ENCODE measurements around the gene LYPD4. TPM values are rescaled to one million over a fixed set of nuclear protein-coding genes. Genes with fewer than 3 reads are reported as not detected.
A peak's percentile ranks its signal among the peaks of the same experiment; 100 is the strongest.

The LYPD4 gene
- polyA plus RNA-seq, 4 donors, result not detected

DNA sequence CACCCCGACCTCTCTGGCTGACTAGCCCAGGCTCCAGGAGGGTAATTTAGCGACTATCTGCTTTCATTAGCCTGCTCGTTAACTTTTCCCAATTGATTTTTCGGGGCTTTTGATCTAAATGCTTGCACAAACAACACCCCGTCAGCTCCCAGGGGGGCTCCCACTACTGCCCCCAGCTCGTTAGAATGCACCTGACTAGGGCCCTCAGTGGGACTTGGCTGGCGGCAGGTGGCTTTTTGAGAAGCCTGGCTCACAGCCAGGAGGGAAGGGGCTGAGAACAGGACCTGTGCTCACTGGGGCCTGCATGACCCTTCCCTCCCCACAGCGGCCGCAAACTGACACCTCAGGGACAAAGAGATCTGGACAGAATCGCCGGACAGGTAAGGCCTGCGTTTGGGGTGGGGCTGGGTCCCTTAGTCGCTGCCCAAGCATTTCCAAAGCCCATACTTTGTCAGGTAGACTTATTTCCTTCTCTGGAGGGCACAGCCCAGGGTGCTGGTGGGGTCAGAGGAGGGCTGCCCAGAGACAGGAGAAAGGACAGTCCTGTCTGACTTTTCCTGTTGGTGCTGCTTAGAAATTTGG is 25.0 kb upstream of the LYPD4 start:
- H3K27me3 ChIP-seq (ENCODE audit: control insufficient read depth in 3 of 3, insufficient read depth in 3 of 3, low read length in 3 of 3), result no peaks in the 10 kb centered on the region
- FAIRE-seq (no peak), DNase-seq (peak in 1 of 2 donors; percentile 41)
- no peaks in the 10 kb centered on the region for H3K9me3 ChIP-seq (ENCODE audit: control insufficient read depth in 2 of 2, insufficient read depth in 1 of 2, low read depth in 1 of 2, low read length in 1 of 2)
- H3K4me3 ChIP-seq (ENCODE audit: low read depth in 1 of 3, low read length in 3 of 3), result no peak overlapping the region
- H3K36me3 ChIP-seq (ENCODE audit: control insufficient read depth in 3 of 3, insufficient read depth in 2 of 3, low read depth in 1 of 3, low read length in 3 of 3), result peaks cover 4 to 83% (median 20%) of the 10 kb centered on the region in 3 donors
- WGBS, 3 donors, result 28 to 61% (median 39%) methylated on average over 13 of the region's 13 CpGs
- H3K4me1 ChIP-seq (ENCODE audit: control insufficient read depth in 3 of 3, insufficient read depth in 2 of 3, low read depth in 1 of 3, low read length in 2 of 3), result peaks cover 5 to 36% (median 9%) of the 10 kb centered on the region in 3 donors
- peak overlapping the region; percentile 18 to 89 (median 43) for H3K27ac ChIP-seq (ENCODE audit: low read depth in 1 of 3, low read length in 2 of 3)

DNA sequence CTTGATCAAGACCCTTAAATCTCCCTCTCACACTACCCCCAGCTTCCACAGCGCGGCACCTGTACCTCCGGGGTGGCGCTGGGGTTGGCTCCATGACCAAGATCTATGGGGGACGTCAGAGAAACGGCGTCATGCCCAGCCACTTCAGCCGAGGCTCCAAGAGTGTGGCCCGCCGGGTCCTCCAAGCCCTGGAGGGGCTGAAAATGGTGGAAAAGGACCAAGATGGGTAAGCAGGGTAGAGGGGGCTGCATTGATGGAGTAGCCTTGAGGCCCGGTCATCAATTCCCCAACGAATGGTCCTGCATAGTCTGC is 24.5 kb upstream of the LYPD4 start:
- no peak overlapping the region for H3K4me3 ChIP-seq (ENCODE audit: low read depth in 1 of 3, low read length in 3 of 3)
- DNase-seq (no peak), FAIRE-seq (no peak)

DNA sequence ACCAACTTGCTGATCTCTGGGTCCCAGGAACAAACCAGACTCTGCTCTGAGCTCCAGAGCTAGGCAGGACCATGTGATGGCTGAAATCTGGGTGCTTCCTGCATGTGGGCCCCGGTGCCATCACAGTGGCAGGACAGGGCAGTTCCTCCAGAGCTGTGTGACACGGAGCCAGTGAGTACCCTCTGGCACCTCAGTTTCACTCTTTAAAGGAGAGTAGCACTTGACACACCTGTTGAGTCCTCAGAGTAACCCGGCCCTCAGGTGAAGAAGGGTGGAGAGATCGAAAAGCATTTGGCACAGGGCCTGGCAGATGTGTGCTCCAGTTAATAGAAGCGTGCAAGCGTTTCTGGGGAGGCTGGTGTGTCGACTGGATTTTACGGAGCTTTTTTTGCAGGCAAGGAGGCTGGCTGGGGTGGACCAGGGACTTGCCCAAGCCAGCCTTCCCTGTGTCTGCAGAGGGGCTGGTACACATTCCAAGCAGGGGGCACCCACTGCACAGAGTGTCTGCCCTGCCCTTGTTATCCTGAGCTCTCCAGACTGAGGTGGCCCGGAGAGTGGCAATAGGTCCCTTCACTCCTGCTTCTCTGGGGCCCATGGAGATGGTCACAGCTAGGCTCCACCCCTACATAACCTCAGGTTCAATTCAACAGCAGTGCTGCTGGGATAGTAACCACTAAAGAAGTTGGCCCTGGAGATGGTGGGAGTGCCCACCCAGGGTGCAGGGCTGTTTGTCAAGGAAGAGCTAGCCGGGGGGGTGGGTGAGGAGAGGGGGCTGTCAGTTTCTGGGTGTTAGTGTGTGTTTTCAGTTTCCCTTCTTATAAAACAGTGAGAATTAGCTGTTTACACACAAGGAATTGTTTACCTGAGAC is 23.9 kb upstream of the LYPD4 start:
- DNase-seq, result peak; percentile 39 to 89
- Histone ChIP-seq H3K9me3 (ENCODE audit: control insufficient read depth in 2 of 2, insufficient read depth in 1 of 2, low read depth in 1 of 2, low read length in 1 of 2) (no peaks in the 10 kb centered on the region), H3K4me3 (ENCODE audit: low read depth in 1 of 3, low read length in 3 of 3) (no peak overlapping the region), H3K27me3 (ENCODE audit: control insufficient read depth in 3 of 3, insufficient read depth in 3 of 3, low read length in 3 of 3) (no peaks in the 10 kb centered on the region), H3K4me1 (ENCODE audit: control insufficient read depth in 3 of 3, insufficient read depth in 2 of 3, low read depth in 1 of 3, low read length in 2 of 3) (peaks cover 5 to 37% (median 11%) of the 10 kb centered on the region in 3 donors), H3K36me3 (ENCODE audit: control insufficient read depth in 3 of 3, insufficient read depth in 2 of 3, low read depth in 1 of 3, low read length in 3 of 3) (peaks cover 7 to 94% (median 25%) of the 10 kb centered on the region in 3 donors), H3K27ac (ENCODE audit: low read depth in 1 of 3, low read length in 2 of 3) (peak overlapping the region; percentile 42 to 89 (median 74))
- FAIRE-seq, result no peak
- 25 to 61% (median 29%) methylated on average over 10 of the region's 10 CpGs for WGBS, 3 donors

More for the DNA sequence above, 24.5 kb upstream of the LYPD4 start:
- H3K36me3 ChIP-seq (ENCODE audit: control insufficient read depth in 3 of 3, insufficient read depth in 2 of 3, low read depth in 1 of 3, low read length in 3 of 3), result peaks cover 5 to 88% (median 25%) of the 10 kb centered on the region in 3 donors
- no peaks in the 10 kb centered on the region for H3K27me3 ChIP-seq (ENCODE audit: control insufficient read depth in 3 of 3, insufficient read depth in 3 of 3, low read length in 3 of 3)
- peaks cover 5 to 36% (median 9%) of the 10 kb centered on the region in 3 donors for H3K4me1 ChIP-seq (ENCODE audit: control insufficient read depth in 3 of 3, insufficient read depth in 2 of 3, low read depth in 1 of 3, low read length in 2 of 3)
- 61 to 67% (median 64%) methylated on average over 12 of the region's 12 CpGs for WGBS, 3 donors
- H3K9me3 ChIP-seq (ENCODE audit: control insufficient read depth in 2 of 2, insufficient read depth in 1 of 2, low read depth in 1 of 2, low read length in 1 of 2), result no peaks in the 10 kb centered on the region
- peak overlapping the region; percentile 18 to 89 (median 26) for H3K27ac ChIP-seq (ENCODE audit: low read depth in 1 of 3, low read length in 2 of 3)

DNA sequence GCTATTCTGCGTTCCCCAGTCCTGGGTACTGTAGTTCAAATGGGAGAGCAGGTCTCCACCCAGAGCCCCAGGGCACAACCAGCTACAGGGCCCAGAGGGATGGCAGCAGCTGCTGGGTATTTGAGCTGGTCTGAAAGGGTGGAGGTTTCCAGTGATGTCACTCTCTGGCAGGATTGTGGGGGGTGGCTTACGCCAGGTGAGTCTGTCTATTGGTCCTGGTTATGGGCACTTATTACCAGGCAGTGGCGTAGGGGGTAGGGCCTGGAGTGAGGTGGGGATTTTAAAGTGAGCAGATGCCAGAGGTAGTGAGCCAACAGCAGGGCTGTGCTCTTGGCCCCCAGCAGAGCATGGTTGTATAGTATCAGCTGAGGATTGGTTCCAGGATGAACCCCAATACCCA is 21.8 kb upstream of the LYPD4 start:
- DNase-seq (no peak), FAIRE-seq (no peak)
- peaks cover 9 to 94% (median 30%) of the 10 kb centered on the region in 3 donors for H3K36me3 ChIP-seq (ENCODE audit: control insufficient read depth in 3 of 3, insufficient read depth in 2 of 3, low read depth in 1 of 3, low read length in 3 of 3)
- H3K27ac ChIP-seq (ENCODE audit: low read depth in 1 of 3, low read length in 2 of 3), result no peak overlapping the region
- H3K4me3 ChIP-seq (ENCODE audit: low read depth in 1 of 3, low read length in 3 of 3), result no peak overlapping the region
- H3K9me3 ChIP-seq (ENCODE audit: control insufficient read depth in 2 of 2, insufficient read depth in 1 of 2, low read depth in 1 of 2, low read length in 1 of 2), result no peaks in the 10 kb centered on the region
- no peaks in the 10 kb centered on the region for H3K27me3 ChIP-seq (ENCODE audit: control insufficient read depth in 3 of 3, insufficient read depth in 3 of 3, low read length in 3 of 3)
- H3K4me1 ChIP-seq (ENCODE audit: control insufficient read depth in 3 of 3, insufficient read depth in 2 of 3, low read depth in 1 of 3, low read length in 2 of 3), result peaks cover 15 to 52% (median 16%) of the 10 kb centered on the region in 3 donors
- WGBS, 3 donors, result 87 to 88% (median 87%) methylated on average over 3 of the region's 3 CpGs

DNA sequence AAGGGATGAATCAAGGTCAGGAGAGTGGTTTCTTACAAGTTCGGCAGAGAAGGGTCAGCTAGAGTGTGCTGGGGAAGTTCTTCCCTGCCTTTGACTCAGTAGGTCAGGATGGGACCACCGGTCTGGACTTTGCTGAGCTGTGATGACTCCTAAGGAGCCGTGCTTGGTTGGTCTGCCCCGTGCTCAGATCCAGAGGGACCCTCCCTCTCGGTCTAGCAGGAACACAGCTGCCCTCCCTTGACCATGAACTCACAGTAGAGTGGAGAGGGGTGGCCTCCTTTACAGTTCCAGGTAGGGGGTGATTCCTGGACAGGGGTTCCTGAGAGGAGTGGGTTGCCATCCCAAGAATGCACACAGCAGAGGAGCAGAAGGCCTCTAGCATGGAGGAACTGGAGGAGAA is 19.9 kb upstream of the LYPD4 start:
- Histone ChIP-seq H3K27ac (ENCODE audit: low read depth in 1 of 3, low read length in 2 of 3) (no peak overlapping the region), H3K4me1 (ENCODE audit: control insufficient read depth in 3 of 3, insufficient read depth in 2 of 3, low read depth in 1 of 3, low read length in 2 of 3) (peaks cover 16 to 43% (median 16%) of the 10 kb centered on the region in 3 donors), H3K4me3 (ENCODE audit: low read depth in 1 of 3, low read length in 3 of 3) (no peak overlapping the region), H3K27me3 (ENCODE audit: control insufficient read depth in 3 of 3, insufficient read depth in 3 of 3, low read length in 3 of 3) (no peaks in the 10 kb centered on the region), H3K9me3 (ENCODE audit: control insufficient read depth in 2 of 2, insufficient read depth in 1 of 2, low read depth in 1 of 2, low read length in 1 of 2) (no peaks in the 10 kb centered on the region), H3K36me3 (ENCODE audit: control insufficient read depth in 3 of 3, insufficient read depth in 2 of 3, low read depth in 1 of 3, low read length in 3 of 3) (peaks cover 7 to 80% (median 25%) of the 10 kb centered on the region in 3 donors)
- FAIRE-seq, result no peak
- no peak for DNase-seq
- WGBS, 3 donors, result 78 to 83% (median 81%) methylated on average over 5 of the region's 5 CpGs

DNA sequence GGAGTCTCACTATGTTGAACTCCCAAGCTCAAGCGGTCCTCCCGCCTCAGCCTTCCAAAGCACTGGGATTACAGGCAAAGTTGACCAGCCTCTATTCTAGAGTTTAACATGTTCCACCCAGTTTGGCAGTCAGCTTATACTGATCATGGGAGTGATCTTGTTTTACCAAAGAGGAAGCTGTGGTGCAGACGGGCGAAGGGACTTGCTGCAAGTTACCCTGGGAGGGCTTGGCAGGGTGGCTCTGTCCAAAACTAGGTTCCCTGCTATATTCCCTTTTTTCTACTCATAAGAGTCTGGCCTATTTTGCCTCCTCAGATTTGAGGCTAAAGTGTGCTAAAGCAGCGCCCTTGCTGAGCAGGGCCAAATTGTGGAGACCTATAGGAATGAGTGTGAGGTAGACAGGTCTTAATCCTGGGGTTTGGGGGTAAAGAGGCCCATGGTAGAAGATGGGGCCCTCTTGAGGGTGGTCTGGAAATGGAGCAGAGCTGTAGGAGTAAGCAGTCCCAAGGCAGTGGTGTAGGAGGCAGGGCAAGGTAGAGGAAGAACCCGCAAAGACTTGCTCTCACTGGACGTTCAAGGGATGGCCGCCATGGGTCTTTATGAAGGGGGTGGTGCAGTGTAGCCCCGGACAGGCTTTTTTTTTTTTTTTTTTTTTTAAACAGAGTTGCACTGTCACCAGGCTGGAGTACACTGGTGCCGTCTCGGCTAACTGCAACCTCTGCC is 18.9 kb upstream of the LYPD4 start:
- Histone ChIP-seq H3K4me1 (ENCODE audit: control insufficient read depth in 3 of 3, insufficient read depth in 2 of 3, low read depth in 1 of 3, low read length in 2 of 3) (peaks cover 11 to 39% (median 12%) of the 10 kb centered on the region in 3 donors), H3K27me3 (ENCODE audit: control insufficient read depth in 3 of 3, insufficient read depth in 3 of 3, low read length in 3 of 3) (no peaks in the 10 kb centered on the region), H3K4me3 (ENCODE audit: low read depth in 1 of 3, low read length in 3 of 3) (no peak overlapping the region), H3K9me3 (ENCODE audit: control insufficient read depth in 2 of 2, insufficient read depth in 1 of 2, low read depth in 1 of 2, low read length in 1 of 2) (no peaks in the 10 kb centered on the region), H3K36me3 (ENCODE audit: control insufficient read depth in 3 of 3, insufficient read depth in 2 of 3, low read depth in 1 of 3, low read length in 3 of 3) (peaks cover 6 to 70% (median 16%) of the 10 kb centered on the region in 3 donors), H3K27ac (ENCODE audit: low read depth in 1 of 3, low read length in 2 of 3) (peak overlapping the region in 1 of 3 donors; percentile 5)
- FAIRE-seq (no peak), DNase-seq (no peak)
- WGBS, 3 donors, result 74 to 83% (median 78%) methylated on average over 11 of the region's 11 CpGs

DNA sequence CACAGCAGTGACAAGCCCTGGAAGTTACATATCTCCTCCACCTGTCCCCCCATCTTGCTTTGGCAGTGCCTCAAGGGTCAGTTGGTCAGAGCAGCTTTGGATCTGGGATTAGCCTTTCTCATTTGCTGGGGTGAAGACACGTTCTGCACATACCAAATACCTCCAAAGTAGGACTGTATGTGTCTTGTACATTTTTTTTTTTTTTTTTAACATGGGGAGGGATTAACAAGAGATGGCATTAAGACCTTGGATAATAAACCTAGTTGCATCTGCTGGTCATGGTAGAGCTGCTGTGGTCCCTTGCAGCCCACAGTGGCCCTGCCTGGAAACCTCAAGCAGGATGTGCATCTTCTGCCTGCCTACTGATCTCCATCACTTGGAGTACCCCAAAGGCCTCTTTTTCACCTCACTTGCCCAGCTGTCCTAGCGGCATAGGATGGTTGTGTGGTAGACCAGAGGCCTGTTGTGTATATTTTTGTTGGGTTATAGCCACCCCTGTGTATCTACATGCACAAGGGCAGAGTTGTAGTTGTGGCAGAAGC is 18.0 kb upstream of the LYPD4 start:
- no peak overlapping the region for H3K4me3 ChIP-seq (ENCODE audit: low read depth in 1 of 3, low read length in 3 of 3)
- peaks cover 7 to 30% (median 12%) of the 10 kb centered on the region in 3 donors for H3K4me1 ChIP-seq (ENCODE audit: control insufficient read depth in 3 of 3, insufficient read depth in 2 of 3, low read depth in 1 of 3, low read length in 2 of 3)
- DNase-seq (no peak), FAIRE-seq (no peak)
- no peaks in the 10 kb centered on the region for H3K9me3 ChIP-seq (ENCODE audit: control insufficient read depth in 2 of 2, insufficient read depth in 1 of 2, low read depth in 1 of 2, low read length in 1 of 2)
- WGBS, 3 donors, result 33 to 57% (median 41%) methylated on average over 2 of the region's 2 CpGs
- no peaks in the 10 kb centered on the region for H3K27me3 ChIP-seq (ENCODE audit: control insufficient read depth in 3 of 3, insufficient read depth in 3 of 3, low read length in 3 of 3)
- H3K27ac ChIP-seq (ENCODE audit: low read depth in 1 of 3, low read length in 2 of 3), result no peak overlapping the region
- H3K36me3 ChIP-seq (ENCODE audit: control insufficient read depth in 3 of 3, insufficient read depth in 2 of 3, low read depth in 1 of 3, low read length in 3 of 3), result peaks cover 6 to 61% (median 16%) of the 10 kb centered on the region in 3 donors

DNA sequence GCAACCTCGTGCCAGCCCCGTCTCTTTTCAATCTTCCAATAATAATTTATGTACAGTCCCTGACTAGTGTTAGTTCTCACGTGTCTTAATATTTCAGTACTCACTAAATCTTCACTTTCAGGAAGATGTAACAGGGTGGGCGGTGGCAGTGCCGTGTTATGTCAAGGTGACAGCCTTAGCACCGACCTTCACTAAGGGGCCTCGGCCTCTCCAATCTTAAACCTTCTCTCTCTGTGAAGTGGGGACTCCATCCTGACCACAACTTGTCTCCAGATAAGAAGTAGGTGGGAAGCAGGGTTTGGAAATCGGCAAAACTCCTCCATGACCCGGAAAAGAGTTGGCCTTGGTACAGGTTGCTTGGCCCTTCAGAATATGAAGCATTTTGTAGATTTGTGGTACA is 17.4 kb upstream of the LYPD4 start:
- Histone ChIP-seq H3K27me3 (ENCODE audit: control insufficient read depth in 3 of 3, insufficient read depth in 3 of 3, low read length in 3 of 3) (no peaks in the 10 kb centered on the region), H3K9me3 (ENCODE audit: control insufficient read depth in 2 of 2, insufficient read depth in 1 of 2, low read depth in 1 of 2, low read length in 1 of 2) (no peaks in the 10 kb centered on the region), H3K4me3 (ENCODE audit: low read depth in 1 of 3, low read length in 3 of 3) (peak overlapping the region in 1 of 3 donors; percentile 56), H3K36me3 (ENCODE audit: control insufficient read depth in 3 of 3, insufficient read depth in 2 of 3, low read depth in 1 of 3, low read length in 3 of 3) (peaks cover 6 to 55% (median 16%) of the 10 kb centered on the region in 3 donors), H3K4me1 (ENCODE audit: control insufficient read depth in 3 of 3, insufficient read depth in 2 of 3, low read depth in 1 of 3, low read length in 2 of 3) (peaks cover 7 to 27% (median 12%) of the 10 kb centered on the region in 3 donors), H3K27ac (ENCODE audit: low read depth in 1 of 3, low read length in 2 of 3) (no peak overlapping the region)
- no peak for FAIRE-seq
- WGBS, 3 donors, result 40 to 58% (median 44%) methylated on average over 9 of the region's 9 CpGs
- DNase-seq, result no peak
